C4-2B (cell line): ENCODE measurements around the gene CCDC194.

Experiments used
- H3K27ac ChIP-seq: fragments of 450-650 bp; 2 replicates; pipeline ENCODE4 v1.5.1; 2017
- CTCF ChIP-seq: fragments of 450-650 bp; conservative IDR thresholded peaks from 2 replicates; pipeline ENCODE4 v1.5.1; 2017; ENCODE audit warnings: mild to moderate bottlenecking
- ZFX ChIP-seq: fragments of 450-650 bp; IDR thresholded peaks from 2 replicates; pipeline ENCODE4 v1.6.1; 2017

Gene CCDC194

GRCh38 chr19:17424743-17425365, 30.9 kb upstream of the CCDC194 start:
- no peak overlapping the region for H3K27ac ChIP-seq
- TF ChIP-seq CTCF, result no peak
- TF ChIP-seq ZFX, result no peak

GRCh38 chr19:17423429-17424208, 29.6 kb upstream of the CCDC194 start:
- H3K27ac ChIP-seq, result no peak overlapping the region
- TF ChIP-seq CTCF (no peak), ZFX (no peak)

- H3K27ac ChIP-seq, result no peak overlapping the region
- TF ChIP-seq CTCF, result no peak
- no peak for TF ChIP-seq ZFX
Measured at GRCh38 chr19:17421942-17422341, 27.9 kb upstream of the CCDC194 start.

- peak overlapping the region; percentile 72 for H3K27ac ChIP-seq
- TF ChIP-seq CTCF (no peak), ZFX (no peak)
Measured at GRCh38 chr19:17420475-17420924, 26.5 kb upstream of the CCDC194 start.

GRCh38 chr19:17419621-17420474, 25.9 kb upstream of the CCDC194 start, which contains the start of gene MVB12A:
MVB12A (plus strand) TSS chr19:17420047; CDS start chr19:17420136, 89 bp downstream.
- peak within 1 kb of the TSS; percentile 72 for H3K27ac ChIP-seq
- TF ChIP-seq ZFX (no peak), CTCF (no peak)

- TF ChIP-seq ZFX (no peak), CTCF (no peak)
- peak overlapping the region; percentile 72 for H3K27ac ChIP-seq
Measured at GRCh38 chr19:17419154-17419620, 25.2 kb upstream of the CCDC194 start.
